Measurements from ENCODE around the gene PLEKHA4. TPM values are rescaled to one million over a fixed set of nuclear protein-coding genes. Genes with fewer than 3 reads are reported as not detected.

The PLEKHA4 gene
- total RNA-seq, 2 donors from 2014 or later: 22.4 to 25.1 TPM

GRCh38 chr19:48821633-48822032 lies 46.8 kb downstream of the PLEKHA4 start:
- TF ChIP-seq CTCF (IDR thresholded peaks at IDR 0.05): no peak
- H3K4me1 ChIP-seq: peaks cover 0 to 14% of the 10 kb centered on the region in 2 donors
- no peak overlapping the region for H3K27ac ChIP-seq
- H3K36me3 ChIP-seq: no peaks in the 10 kb centered on the region
- H3K27me3 ChIP-seq: no peaks in the 10 kb centered on the region
- no peak for DNase-seq (ENCODE audit: low spot score)
- H3K9me3 ChIP-seq: no peaks in the 10 kb centered on the region
- no peak overlapping the region for H3K4me3 ChIP-seq

GRCh38 chr19:48819366-48819816 lies 49.0 kb downstream of the PLEKHA4 start:
- peaks cover 0 to 14% of the 10 kb centered on the region in 2 donors for H3K4me1 ChIP-seq
- H3K4me3 ChIP-seq: no peak overlapping the region
- H3K36me3 ChIP-seq: no peaks in the 10 kb centered on the region
- no peak for TF ChIP-seq CTCF (IDR thresholded peaks at IDR 0.05)
- DNase-seq (ENCODE audit: low spot score): peak; percentile 98
- H3K27ac ChIP-seq: peak overlapping the region; percentile 70 to 73
- no peaks in the 10 kb centered on the region for H3K9me3 ChIP-seq
- H3K27me3 ChIP-seq: no peaks in the 10 kb centered on the region

- H3K27me3 ChIP-seq: no peaks in the 10 kb centered on the region
- H3K4me3 ChIP-seq: no peak overlapping the region
- TF ChIP-seq CTCF (IDR thresholded peaks at IDR 0.05): no peak
- H3K36me3 ChIP-seq: no peaks in the 10 kb centered on the region
- DNase-seq (ENCODE audit: low spot score): no peak
- peak overlapping the region in 1 of 2 donors; percentile 73 for H3K27ac ChIP-seq
- H3K4me1 ChIP-seq: peaks cover 0 to 14% of the 10 kb centered on the region in 2 donors
- H3K9me3 ChIP-seq: no peaks in the 10 kb centered on the region
Measured at GRCh38 chr19:48818234-48818820, 50.1 kb downstream of the PLEKHA4 start.

GRCh38 chr19:48817585-48818124 lies 50.8 kb downstream of the PLEKHA4 start:
- Histone ChIP-seq H3K27me3 (no peaks in the 10 kb centered on the region), H3K9me3 (no peaks in the 10 kb centered on the region), H3K36me3 (no peaks in the 10 kb centered on the region), H3K27ac (no peak overlapping the region), H3K4me1 (peaks cover 0 to 17% of the 10 kb centered on the region in 2 donors), H3K4me3 (no peak overlapping the region)
- no peak for DNase-seq (ENCODE audit: low spot score)
- TF ChIP-seq CTCF (IDR thresholded peaks at IDR 0.05): no peak

- DNase-seq (ENCODE audit: low spot score): no peak
- no peak overlapping the region for H3K4me3 ChIP-seq
- peak overlapping the region in 1 of 2 donors; percentile 12 for H3K27ac ChIP-seq
- no peak for TF ChIP-seq CTCF (IDR thresholded peaks at IDR 0.05)
- H3K27me3 ChIP-seq: no peaks in the 10 kb centered on the region
- H3K9me3 ChIP-seq: no peaks in the 10 kb centered on the region
- H3K36me3 ChIP-seq: no peaks in the 10 kb centered on the region
- H3K4me1 ChIP-seq: peaks cover 0 to 31% of the 10 kb centered on the region in 2 donors
Measured at GRCh38 chr19:48815870-48816501, 52.4 kb downstream of the PLEKHA4 start.
